ENCODE measurements around the gene IKZF3.

DNA sequence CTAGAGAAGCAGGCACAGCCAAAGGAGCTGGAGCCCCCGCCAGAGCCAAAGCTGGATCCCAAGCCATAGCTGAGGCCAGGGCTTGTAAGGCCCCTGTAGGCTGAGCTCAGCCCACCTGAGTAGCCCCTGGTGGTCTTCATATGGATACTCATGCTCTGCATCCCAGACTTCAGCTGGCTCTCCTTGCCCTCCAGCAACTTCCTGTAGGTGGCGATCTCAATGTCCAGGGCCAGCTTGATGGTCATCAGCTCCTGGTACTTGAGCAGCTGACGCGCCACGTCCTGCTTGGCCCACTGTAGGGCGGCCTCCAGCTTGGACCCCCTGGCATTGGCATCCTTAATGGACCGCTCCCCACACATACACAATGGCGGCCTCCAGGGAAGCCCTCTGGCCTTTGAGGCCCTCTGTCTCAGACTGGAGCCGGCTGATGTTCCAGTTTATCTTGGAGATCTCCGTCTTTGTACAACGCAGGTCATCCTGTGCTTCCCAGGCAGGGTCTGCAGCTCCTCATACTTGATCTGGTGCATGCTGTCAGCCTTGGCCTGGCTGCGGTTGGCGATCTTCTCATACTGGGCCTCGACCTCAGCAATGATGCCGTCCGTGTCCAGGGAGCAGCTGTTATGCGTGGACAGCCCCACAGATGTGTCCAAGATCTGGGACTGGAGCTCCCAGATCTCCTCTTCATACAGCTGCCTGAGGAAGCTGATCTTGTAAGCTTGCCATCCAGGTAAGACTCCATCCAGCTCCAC lies 28.9 kb downstream of the IKZF3 start:
- TF ChIP-seq POLR2A (IDR thresholded peaks at IDR 0.05) (no peak), CTCF (IDR thresholded peaks at IDR 0.05) (no peak)

Measured in stomach (tissue), 4 donors.